NT2/D1 (cell line): ENCODE results near the gene ARHGAP10.

Experiments
- SUZ12 ChIP-seq: IDR thresholded peaks from 2 replicates; pipeline ENCODE4 v1.6.1; 2011; ENCODE audit not compliant: insufficient read length, insufficient read depth; ENCODE audit errors: extremely low read depth
- YY1 ChIP-seq: IDR thresholded peaks from 2 replicates; pipeline ENCODE4 v1.6.1; 2011; ENCODE audit not compliant: insufficient read length, insufficient read depth
- ZNF274 ChIP-seq: IDR thresholded peaks from 2 replicates; pipeline ENCODE4 v1.6.1; 2011; ENCODE audit warnings: mild to moderate bottlenecking, low read depth, low read length

DNA sequence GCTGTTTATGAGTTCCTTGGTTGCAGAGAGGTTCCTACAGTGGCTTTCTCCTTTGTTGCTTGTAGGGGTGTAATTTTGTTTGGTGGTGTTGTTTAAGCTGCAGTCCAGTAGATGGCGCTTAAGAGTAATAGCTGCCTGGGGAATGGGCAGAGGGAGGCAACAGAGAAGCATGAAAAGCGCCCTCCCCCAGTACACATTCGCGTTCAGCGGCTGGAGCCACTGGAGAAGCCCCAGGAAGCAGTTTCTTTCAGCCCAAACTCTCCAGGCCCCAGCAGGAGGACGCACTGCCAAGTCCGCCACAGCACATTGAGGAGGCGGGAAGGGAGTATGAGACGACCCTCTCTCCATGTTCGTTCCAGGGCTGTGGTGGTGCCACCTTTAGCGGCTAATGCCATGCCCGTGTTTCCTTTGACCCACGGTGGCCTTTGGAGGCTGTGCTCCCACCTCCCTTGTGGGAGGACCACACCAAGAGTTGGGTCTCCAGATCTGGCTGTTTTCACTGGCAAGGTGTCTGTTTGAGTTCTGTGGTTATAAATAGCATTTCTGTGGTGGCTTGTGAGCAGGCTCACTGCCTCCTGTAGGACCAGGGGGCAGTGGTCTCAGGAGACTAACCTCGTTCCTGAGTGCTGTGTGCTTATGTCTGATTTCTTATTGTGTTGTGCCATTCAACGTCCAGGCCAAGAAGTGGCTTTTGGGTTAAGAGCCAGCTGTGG, 252.3 kb downstream of the ARHGAP10 start:
- TF ChIP-seq ZNF274 (no peak), SUZ12 (no peak), YY1 (no peak)
